ENCODE results near the gene IFNA7. TPM values are rescaled to one million over a fixed set of nuclear protein-coding genes. Genes with fewer than 3 reads are reported as not detected.
"Not testable (repeated sequence)": the region's sequence is repeated elsewhere in the genome, so short reads cannot be mapped to it uniquely, and the experiment has no call there.

Gene IFNA7
- total RNA-seq, 1 donor = not detected

DNA sequence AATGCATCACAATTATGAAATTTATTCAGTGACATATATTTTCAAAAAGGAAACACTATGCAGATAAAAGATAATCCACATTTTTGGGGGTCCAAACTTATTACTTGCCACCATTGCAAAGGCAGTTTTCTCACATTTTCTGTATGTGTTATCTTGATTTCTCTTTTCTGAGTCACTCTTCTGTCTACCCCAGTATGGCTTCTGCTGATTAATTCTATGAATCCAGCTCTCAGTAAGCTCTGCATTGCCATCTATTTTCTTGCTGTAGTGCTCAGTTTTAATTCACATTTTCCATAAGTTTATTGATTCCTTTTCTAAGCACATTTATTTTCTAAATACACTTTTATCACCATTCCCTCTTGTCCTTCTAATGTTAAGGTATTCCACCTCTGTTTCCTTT is 3.2 kb upstream of the IFNA7 start:
- TF ChIP-seq, protein P1, sequence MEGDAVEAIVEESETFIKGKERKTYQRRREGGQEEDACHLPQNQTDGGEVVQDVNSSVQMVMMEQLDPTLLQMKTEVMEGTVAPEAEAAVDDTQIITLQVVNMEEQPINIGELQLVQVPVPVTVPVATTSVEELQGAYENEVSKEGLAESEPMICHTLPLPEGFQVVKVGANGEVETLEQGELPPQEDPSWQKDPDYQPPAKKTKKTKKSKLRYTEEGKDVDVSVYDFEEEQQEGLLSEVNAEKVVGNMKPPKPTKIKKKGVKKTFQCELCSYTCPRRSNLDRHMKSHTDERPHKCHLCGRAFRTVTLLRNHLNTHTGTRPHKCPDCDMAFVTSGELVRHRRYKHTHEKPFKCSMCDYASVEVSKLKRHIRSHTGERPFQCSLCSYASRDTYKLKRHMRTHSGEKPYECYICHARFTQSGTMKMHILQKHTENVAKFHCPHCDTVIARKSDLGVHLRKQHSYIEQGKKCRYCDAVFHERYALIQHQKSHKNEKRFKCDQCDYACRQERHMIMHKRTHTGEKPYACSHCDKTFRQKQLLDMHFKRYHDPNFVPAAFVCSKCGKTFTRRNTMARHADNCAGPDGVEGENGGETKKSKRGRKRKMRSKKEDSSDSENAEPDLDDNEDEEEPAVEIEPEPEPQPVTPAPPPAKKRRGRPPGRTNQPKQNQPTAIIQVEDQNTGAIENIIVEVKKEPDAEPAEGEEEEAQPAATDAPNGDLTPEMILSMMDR (IDR thresholded peaks at IDR 0.05; ENCODE audit: insufficient read depth, low read length) = no peak
- H3K4me3 ChIP-seq (ENCODE audit: low read depth, low read length) = no peak overlapping the region
- no peak for DNase-seq (ENCODE audit: low read depth)

DNA sequence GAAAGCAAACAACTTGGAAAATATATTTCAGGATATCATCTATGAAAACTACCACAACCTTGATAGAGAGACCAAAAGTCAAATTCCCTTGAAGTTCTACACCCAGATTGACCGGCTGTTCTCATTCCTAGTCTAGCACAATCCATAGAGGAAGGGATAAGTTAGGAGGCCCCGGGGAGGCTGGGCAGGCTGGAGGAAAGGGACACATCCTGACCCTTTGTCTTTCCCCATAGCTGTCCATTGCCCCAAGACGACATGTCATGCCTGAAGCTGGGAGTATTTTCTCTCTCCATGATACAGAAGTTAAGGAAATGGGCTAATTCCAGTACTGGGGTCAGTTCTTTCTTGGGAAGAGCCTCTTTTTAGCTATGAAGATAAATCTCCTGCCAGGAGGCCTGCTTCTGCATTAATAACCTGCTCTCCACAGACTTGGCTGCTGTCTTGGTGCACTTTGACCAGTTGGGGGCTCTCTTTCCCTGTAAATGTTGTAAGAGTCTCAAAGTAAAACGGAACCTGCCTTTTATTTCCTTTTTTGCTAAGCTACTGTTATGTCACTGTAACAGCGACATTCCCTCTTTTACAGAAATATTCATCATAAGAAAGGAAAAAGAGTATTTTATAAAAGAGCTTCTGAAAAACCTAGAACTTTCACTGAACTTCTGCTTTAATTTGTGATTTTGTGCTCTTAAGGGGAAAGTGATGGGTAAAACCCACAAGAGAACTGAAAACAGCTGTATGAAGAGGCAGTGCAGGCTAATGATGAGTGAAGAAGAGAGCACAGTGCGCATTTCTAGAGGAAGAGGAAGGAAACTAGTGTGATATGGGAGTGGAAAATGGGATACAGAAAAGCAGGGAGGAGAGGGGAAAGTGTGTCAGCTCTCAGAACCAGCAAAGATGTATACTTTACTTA is 6.9 kb downstream of the IFNA7 start:
- not testable (repeated sequence) for H3K4me3 ChIP-seq (ENCODE audit: low read depth, low read length)
- peak; percentile 4 for DNase-seq (ENCODE audit: low read depth)

DNA sequence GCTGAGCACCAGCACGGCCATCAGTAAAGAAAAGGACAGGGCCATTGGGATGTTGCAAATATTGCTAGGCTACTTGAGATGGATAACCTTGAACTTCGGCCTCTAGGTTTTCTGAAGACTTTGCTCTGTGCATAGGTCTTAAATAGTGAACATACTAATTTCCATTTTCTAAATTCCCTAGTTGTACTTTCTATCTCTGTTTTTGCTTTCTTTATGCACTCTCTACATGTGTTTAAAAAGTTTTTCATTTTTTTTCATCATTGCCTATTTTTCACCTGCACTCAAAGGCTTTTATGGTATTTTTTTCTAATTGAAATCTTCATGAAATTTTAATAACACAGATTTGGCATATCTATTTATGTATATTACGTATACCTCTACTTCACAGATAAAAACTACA is 14.5 kb downstream of the IFNA7 start, which contains the start of gene IFNA4:
Gene IFNA4 (minus strand): TSS at position 101 of the 400 bp plus-strand sequence. CDS start 56 bp downstream, at position 45.
- H3K4me3 ChIP-seq (ENCODE audit: low read depth, low read length); DNase-seq (ENCODE audit: low read depth): not testable (repeated sequence)

More for the DNA sequence above, 6.9 kb downstream of the IFNA7 start:
- TF ChIP-seq, protein P1 (IDR thresholded peaks at IDR 0.05; ENCODE audit: insufficient read depth, low read length) = peak; percentile 33

DNA sequence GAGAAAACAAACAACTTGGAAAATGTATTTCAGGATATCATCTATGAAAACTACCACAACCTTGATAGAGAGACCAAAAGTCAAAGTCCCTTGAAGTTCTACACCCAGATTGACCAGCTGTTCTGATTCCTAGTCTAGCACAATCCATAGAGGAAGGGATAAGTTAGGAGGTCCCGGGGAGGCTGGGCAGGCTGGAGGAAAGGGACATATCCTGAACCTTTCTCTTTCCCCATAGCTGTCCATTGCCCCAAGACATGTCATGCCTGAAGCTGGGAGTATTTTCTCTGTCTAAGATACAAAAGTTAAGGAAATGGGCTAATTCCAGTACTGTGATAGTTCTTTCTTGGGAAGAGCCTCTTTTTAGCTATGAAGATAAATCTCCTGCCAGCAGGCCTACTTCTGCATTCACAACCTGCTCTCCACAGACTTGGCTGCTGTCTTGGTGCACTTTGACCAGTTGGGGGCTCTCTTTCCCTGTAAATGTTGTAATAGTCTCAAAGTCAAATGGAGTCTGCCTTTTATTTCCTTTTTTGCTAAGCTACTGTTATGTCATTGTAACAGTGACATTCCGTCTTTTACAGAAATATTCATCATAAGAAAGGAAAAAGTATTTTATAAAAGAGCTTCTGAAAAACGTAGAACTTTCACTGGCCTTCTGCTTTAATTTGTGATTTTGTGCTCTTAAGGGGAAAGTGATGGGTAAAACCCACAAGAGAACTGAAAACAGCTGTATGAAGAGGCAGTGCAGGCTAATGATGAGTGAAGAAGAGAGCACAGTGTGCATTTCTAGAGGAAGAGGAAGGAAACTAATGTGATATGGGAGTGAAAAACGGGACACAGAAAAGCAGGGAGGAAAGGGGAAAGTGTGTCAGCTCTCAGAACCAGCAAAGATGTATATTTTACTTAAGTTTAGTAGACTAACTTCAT is 18.9 kb downstream of the IFNA7 start:
- TF ChIP-seq, protein P1 (IDR thresholded peaks at IDR 0.05; ENCODE audit: insufficient read depth, low read length) = peak; percentile 49
- not testable (repeated sequence) for H3K4me3 ChIP-seq (ENCODE audit: low read depth, low read length)
- DNase-seq (ENCODE audit: low read depth) = peak; percentile 10

DNA sequence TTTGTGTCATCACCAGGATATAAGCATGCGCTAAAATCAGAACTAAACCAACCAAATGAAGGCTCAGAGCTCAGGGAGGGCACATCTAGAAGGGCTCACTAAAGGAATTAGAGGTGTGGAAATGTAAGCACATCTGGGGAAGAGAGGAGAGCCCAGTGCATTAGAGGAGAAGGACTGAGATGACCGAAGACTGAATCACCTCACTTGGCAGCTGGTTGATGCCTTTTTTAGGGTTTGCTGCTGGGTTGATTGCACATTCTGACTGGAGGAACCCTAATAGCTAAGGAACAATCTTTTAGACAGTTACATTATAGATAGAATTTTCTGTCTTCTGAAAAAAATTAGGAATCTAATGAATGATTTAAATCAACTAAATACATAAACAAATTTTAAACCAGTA is 27.3 kb downstream of the IFNA7 start:
- TF ChIP-seq, protein P1 (IDR thresholded peaks at IDR 0.05; ENCODE audit: insufficient read depth, low read length) = no peak
- no peak overlapping the region for H3K4me3 ChIP-seq (ENCODE audit: low read depth, low read length)
- DNase-seq (ENCODE audit: low read depth) = no peak

DNA sequence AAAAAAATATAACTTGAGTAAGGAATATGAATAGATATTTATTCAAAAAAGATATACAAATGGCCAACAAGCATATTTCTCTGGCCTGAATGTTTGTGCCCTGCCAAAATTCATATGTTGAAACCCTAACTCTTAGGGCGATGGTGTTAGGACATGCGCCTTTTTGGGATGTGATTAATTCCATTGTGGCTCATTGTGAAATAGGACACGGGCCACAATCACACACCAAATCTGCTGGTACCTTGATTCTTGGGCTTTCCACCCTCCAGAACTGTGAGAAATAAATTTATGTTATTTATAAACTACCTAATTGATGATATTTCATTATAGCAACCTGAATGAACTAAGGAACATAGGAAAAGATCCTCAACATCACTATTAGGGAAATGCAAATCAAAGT is 29.8 kb downstream of the IFNA7 start:
- TF ChIP-seq, protein P1 (IDR thresholded peaks at IDR 0.05; ENCODE audit: insufficient read depth, low read length) = no peak
- DNase-seq (ENCODE audit: low read depth) = no peak
- H3K4me3 ChIP-seq (ENCODE audit: low read depth, low read length) = no peak overlapping the region

DNA sequence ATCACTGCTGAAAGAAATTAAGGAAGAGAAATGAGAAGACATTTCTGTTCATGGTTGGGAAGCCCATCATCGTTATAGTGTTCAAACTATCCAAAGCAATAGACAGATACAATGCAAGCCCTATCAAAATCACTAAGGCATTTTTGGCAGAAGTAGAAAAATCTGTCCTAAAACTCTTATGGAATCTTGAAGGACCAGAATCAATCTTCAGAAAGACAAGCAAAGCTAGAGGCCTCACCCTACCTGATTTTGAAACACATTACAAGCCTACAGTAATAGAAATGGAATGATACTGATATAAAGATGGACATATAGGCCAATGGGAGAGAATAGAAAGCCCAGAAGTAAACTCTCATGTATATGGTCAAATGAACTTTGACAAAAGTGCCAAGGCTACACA is 30.7 kb downstream of the IFNA7 start:
- H3K4me3 ChIP-seq (ENCODE audit: low read depth, low read length) = no peak overlapping the region
- DNase-seq (ENCODE audit: low read depth) = no peak
- TF ChIP-seq, protein P1 (IDR thresholded peaks at IDR 0.05; ENCODE audit: insufficient read depth, low read length) = no peak

DNA sequence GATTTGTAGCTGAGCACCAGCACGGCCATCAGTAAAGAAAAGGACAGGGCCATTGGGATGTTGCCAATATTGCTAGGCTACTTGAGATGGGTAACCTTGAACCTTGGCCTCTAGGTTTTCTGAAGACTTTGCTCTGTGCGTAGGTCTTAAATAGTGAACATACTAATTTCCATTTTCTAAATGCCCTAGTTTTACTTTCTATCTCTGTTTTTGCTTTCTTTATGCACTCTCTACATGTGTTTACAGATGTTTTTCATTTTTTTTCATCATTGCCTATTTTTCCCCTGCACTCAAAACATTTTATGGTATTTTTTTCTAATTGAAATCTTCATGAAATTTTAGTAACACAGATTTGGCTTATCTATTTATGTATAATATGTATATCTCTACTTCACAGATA is 35.4 kb downstream of the IFNA7 start, which contains the start of gene IFNA21:
Gene IFNA21 (minus strand): TSS at position 101 of the 400 bp plus-strand sequence. CDS start 48 bp downstream, at position 53.
- H3K4me3 ChIP-seq (ENCODE audit: low read depth, low read length); DNase-seq (ENCODE audit: low read depth): not testable (repeated sequence)

Measured in fibroblast of the aortic adventitia (primary cell).